Endothelial cell (in vitro differentiated cells): ENCODE data around the gene ABCB11. TPM values are rescaled to one million over a fixed set of nuclear protein-coding genes. Genes with fewer than 3 reads are reported as not detected.

Source experiments
- DNase-seq: peaks from one replicate; pipeline ENCODE4 v3.0.0; 2021; ENCODE audit warnings: low spot score
- H3K27ac Mint-ChIP-seq: one replicate; pipeline ENCODE4 v1.8.0; 2021; ENCODE audit warnings: mixed read lengths, inconsistent platforms; ENCODE audit not compliant: unreplicated experiment
- H3K27me3 Mint-ChIP-seq: one replicate; pipeline ENCODE4 v1.8.0; 2021; ENCODE audit warnings: mild to moderate bottlenecking, moderate library complexity, mixed read lengths, inconsistent platforms; ENCODE audit not compliant: unreplicated experiment
- H3K36me3 Mint-ChIP-seq: one replicate; pipeline ENCODE4 v1.8.0; 2021; ENCODE audit warnings: mild to moderate bottlenecking, low read depth, mixed read lengths, inconsistent platforms; ENCODE audit not compliant: unreplicated experiment
- H3K4me1 Mint-ChIP-seq: one replicate; pipeline ENCODE4 v1.8.0; 2021; ENCODE audit warnings: mild to moderate bottlenecking, mixed read lengths, inconsistent platforms; ENCODE audit not compliant: unreplicated experiment
- H3K4me3 Mint-ChIP-seq: one replicate; pipeline ENCODE4 v1.8.0; 2021; ENCODE audit warnings: mild to moderate bottlenecking, mixed read lengths, inconsistent platforms; ENCODE audit not compliant: unreplicated experiment
- H3K9me3 Mint-ChIP-seq: one replicate; pipeline ENCODE4 v1.8.0; 2021; ENCODE audit warnings: mixed read lengths, inconsistent platforms; ENCODE audit not compliant: unreplicated experiment
- total RNA-seq: library from RNA; stranded (reverse); fragmentation: NEBNext Ultra II Directional; extraction: Animal tissue kit (Norgen Biotek cat#: 25700); gene quantifications from one replicate; pipeline ENCODE4 v1.2.1, GENCODE V29; 2021; ENCODE audit not compliant: unreplicated experiment
- TF ChIP-seq, protein P1 (sequence below): fragments of 200-600 bp; sonication (generic); IDR thresholded peaks from one replicate; pipeline ENCODE4 v1.5.0; 2021; ENCODE audit warnings: antibody characterized with exemption; ENCODE audit not compliant: unreplicated experiment

The ABCB11 gene
- total RNA-seq, 1 donor from 2014 or later = 1.9 TPM

DNA sequence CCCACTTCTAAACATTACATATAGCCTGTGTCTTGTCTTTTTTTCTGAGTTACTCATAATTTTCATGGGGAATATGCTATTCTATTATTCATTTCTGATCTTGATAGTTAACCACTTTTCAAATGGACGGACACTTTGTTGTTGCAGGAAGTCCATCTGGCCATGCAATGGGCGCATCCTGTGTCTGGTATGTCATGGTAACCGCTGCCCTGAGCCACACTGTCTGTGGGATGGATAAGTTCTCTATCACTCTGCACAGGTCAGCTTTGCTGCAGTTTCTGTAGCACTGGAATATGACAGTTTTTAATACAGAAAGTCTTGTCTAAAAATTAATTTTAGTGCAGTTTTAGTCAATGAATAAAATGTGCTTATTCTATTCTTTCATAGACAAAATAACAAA lies 126.8 kb downstream of the ABCB11 start:
- Mint-ChIP-seq H3K4me1 (peaks cover 10% of the 10 kb centered on the region), H3K9me3 (no peaks in the 10 kb centered on the region), H3K4me3 (no peak overlapping the region), H3K27ac (no peak overlapping the region), H3K36me3 (no peaks in the 10 kb centered on the region), H3K27me3 (no peaks in the 10 kb centered on the region)
- DNase-seq = no peak
- TF ChIP-seq, protein P1, sequence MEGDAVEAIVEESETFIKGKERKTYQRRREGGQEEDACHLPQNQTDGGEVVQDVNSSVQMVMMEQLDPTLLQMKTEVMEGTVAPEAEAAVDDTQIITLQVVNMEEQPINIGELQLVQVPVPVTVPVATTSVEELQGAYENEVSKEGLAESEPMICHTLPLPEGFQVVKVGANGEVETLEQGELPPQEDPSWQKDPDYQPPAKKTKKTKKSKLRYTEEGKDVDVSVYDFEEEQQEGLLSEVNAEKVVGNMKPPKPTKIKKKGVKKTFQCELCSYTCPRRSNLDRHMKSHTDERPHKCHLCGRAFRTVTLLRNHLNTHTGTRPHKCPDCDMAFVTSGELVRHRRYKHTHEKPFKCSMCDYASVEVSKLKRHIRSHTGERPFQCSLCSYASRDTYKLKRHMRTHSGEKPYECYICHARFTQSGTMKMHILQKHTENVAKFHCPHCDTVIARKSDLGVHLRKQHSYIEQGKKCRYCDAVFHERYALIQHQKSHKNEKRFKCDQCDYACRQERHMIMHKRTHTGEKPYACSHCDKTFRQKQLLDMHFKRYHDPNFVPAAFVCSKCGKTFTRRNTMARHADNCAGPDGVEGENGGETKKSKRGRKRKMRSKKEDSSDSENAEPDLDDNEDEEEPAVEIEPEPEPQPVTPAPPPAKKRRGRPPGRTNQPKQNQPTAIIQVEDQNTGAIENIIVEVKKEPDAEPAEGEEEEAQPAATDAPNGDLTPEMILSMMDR = no peak

DNA sequence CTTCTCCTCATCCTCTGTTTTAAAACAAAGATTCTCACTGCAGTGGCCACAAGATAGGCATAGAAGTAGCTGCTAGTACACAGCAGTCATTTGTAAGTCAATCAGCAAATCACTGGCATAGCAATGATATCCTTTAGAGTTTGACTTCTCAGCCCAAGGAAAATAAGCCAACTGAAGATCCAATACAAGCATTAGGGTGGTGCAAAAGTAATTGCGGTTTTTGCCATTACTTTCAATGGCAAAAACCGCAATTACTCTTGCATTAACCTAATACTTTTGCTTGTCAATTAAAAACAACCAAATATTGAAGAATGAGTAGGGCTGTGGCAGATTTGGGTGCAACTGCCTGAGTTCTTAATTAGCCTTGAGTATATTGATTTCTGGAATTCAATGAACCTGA lies 127.2 kb downstream of the ABCB11 start:
- no peak for DNase-seq
- Mint-ChIP-seq H3K36me3 (no peaks in the 10 kb centered on the region), H3K27ac (no peak overlapping the region), H3K27me3 (peaks cover 1% of the 10 kb centered on the region), H3K9me3 (no peaks in the 10 kb centered on the region), H3K4me1 (peaks cover 10% of the 10 kb centered on the region), H3K4me3 (no peak overlapping the region)
- TF ChIP-seq, protein P1 = no peak

- no peaks in the 10 kb centered on the region for H3K4me1 Mint-ChIP-seq
- no peak within 1 kb of the TSS for H3K27ac Mint-ChIP-seq
- no peaks in the 10 kb centered on the region for H3K9me3 Mint-ChIP-seq
- no peaks in the 10 kb centered on the region for H3K36me3 Mint-ChIP-seq
- peaks cover 1% of the 10 kb centered on the region for H3K27me3 Mint-ChIP-seq
- H3K4me3 Mint-ChIP-seq = no peak within 1 kb of the TSS
- TF ChIP-seq, protein P1 = no peak
- DNase-seq = no peak
These were observed 130.1 kb downstream of the ABCB11 start, which contains the start of gene G6PC2 for GRCh38 chr2:168901003-168901402. G6PC2 (plus strand) TSS chr2:168901291; CDS start chr2:168901332, 41 bp downstream.

DNA sequence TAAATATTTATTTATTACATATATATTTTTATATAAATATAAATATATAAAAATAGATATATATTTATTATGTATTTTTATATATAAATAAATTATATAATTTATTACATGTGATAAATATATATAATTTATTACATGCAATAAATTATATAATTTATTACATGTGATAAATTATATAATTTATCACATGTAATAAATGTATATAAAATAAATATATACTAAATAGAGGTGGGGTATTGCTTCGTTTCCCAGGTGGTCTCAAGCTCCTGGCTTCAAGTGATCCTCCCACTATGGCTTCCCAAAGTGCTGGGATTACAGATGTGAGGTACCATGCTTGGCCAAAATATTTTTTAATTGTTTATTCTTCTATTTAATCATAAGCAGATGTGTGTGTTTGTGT lies 133.7 kb downstream of the ABCB11 start:
- Mint-ChIP-seq H3K27me3 (peaks cover 2% of the 10 kb centered on the region), H3K9me3 (no peaks in the 10 kb centered on the region), H3K4me1 (no peaks in the 10 kb centered on the region), H3K4me3 (no peak overlapping the region), H3K36me3 (no peaks in the 10 kb centered on the region), H3K27ac (no peak overlapping the region)
- TF ChIP-seq, protein P1 = no peak
- DNase-seq = no peak

- H3K9me3 Mint-ChIP-seq = no peaks in the 10 kb centered on the region
- TF ChIP-seq, protein P1 = no peak
- no peaks in the 10 kb centered on the region for H3K4me1 Mint-ChIP-seq
- H3K4me3 Mint-ChIP-seq = no peak overlapping the region
- no peak overlapping the region for H3K27ac Mint-ChIP-seq
- DNase-seq = no peak
- H3K36me3 Mint-ChIP-seq = no peaks in the 10 kb centered on the region
- H3K27me3 Mint-ChIP-seq = peaks cover 2% of the 10 kb centered on the region
These were observed 134.3 kb downstream of the ABCB11 start for GRCh38 chr2:168896783-168897182.
